Neuronal stem cell (in vitro differentiated cells): Measurements from ENCODE around the gene ZNF865.
A peak's percentile ranks its signal among the peaks of the same experiment; 100 is the strongest.

Experiments
- DNase-seq: peaks from one replicate; pipeline ENCODE4 v3.0.0-alpha.2; 2013; ENCODE audit warnings: low spot score
- H2AFZ ChIP-seq: one replicate; pipeline ENCODE4 v1.6.1; 2013; ENCODE audit warnings: mild to moderate bottlenecking, low read length, inconsistent platforms
- H2AK5ac ChIP-seq: 2 replicates; pipeline ENCODE4 v1.6.1; 2013; ENCODE audit warnings: low read depth, mild to moderate bottlenecking, inconsistent platforms, low read length, moderate library complexity, mixed read lengths
- H2BK120ac ChIP-seq: 2 replicates; pipeline ENCODE4 v1.6.1; 2013; ENCODE audit warnings: low read depth, mild to moderate bottlenecking, inconsistent platforms, low read length, moderate library complexity, mixed read lengths
- H2BK12ac ChIP-seq: one replicate; pipeline ENCODE4 v1.6.1; 2013; ENCODE audit warnings: low read length, inconsistent platforms
- H2BK15ac ChIP-seq: 2 replicates; pipeline ENCODE4 v1.6.1; 2013; ENCODE audit warnings: mild to moderate bottlenecking, low read length, inconsistent platforms, mixed read lengths
- H2BK5ac ChIP-seq: one replicate; pipeline ENCODE4 v1.6.1; 2013; ENCODE audit warnings: inconsistent platforms, mild to moderate bottlenecking, low read length, moderate library complexity
- H3K14ac ChIP-seq: one replicate; pipeline ENCODE4 v1.6.1; 2013; ENCODE audit warnings: low read length, inconsistent platforms
- H3K18ac ChIP-seq: 2 replicates; pipeline ENCODE4 v1.6.1; 2013; ENCODE audit warnings: low read length, inconsistent platforms
- H3K23ac ChIP-seq: 2 replicates; pipeline ENCODE4 v1.6.1; 2013; ENCODE audit warnings: low read depth, mild to moderate bottlenecking, mixed read lengths, low read length, inconsistent platforms; ENCODE audit not compliant: poor library complexity
- H3K27ac ChIP-seq: replicated peaks from 3 replicates; pipeline ENCODE4 v1.5.1; 2013; ENCODE audit warnings: low read length, inconsistent platforms
- H3K27me3 ChIP-seq, 3 experiments: 2 replicates each; pipeline ENCODE4 v1.6.1; 2013; ENCODE audit warnings: low read length in 3 of 3, mild to moderate bottlenecking in 2 of 3, inconsistent platforms in 1 of 3, low read depth in 1 of 3, mixed read lengths in 1 of 3, moderate library complexity in 1 of 3; ENCODE audit not compliant: control insufficient read depth in 3 of 3, insufficient read depth in 3 of 3
- H3K36me3 ChIP-seq, 2 donors: replicated peaks in 1 of 2; 2 replicates each; pipeline ENCODE4 v1.6.1; 2013; ENCODE audit warnings: low read length in 2 of 2; ENCODE audit not compliant: control insufficient read depth in 2 of 2, insufficient read depth in 2 of 2
- H3K4ac ChIP-seq: 2 replicates; pipeline ENCODE4 v1.6.1; 2013; ENCODE audit warnings: inconsistent platforms, mild to moderate bottlenecking, low read length, moderate library complexity
- H3K4me1 ChIP-seq, 2 donors: 1 replicate in 1 of 2; 2 replicates in 1 of 2; pipeline ENCODE4 v1.6.1; 2013; ENCODE audit warnings: low read length in 2 of 2, low read depth in 1 of 2; ENCODE audit not compliant: control insufficient read depth in 2 of 2, insufficient read depth in 1 of 2
- H3K4me2 ChIP-seq: one replicate; pipeline ENCODE4 v1.6.1; 2013; ENCODE audit warnings: mild to moderate bottlenecking, low read length, inconsistent platforms; ENCODE audit not compliant: insufficient read depth, poor library complexity, severe bottlenecking
- H3K4me3 ChIP-seq, 2 donors: 2 replicates each; pipeline ENCODE4 v1.5.1; 2013; ENCODE audit warnings: low read length in 2 of 2, mild to moderate bottlenecking in 2 of 2, inconsistent platforms in 1 of 2, moderate library complexity in 1 of 2
- H3K79me1 ChIP-seq: one replicate; pipeline ENCODE4 v1.6.1; 2013; ENCODE audit warnings: low read depth, mild to moderate bottlenecking, inconsistent platforms, low read length, moderate library complexity
- H3K9ac ChIP-seq: one replicate; pipeline ENCODE4 v1.6.1; 2013; ENCODE audit warnings: mild to moderate bottlenecking, low read depth, low read length, inconsistent platforms; ENCODE audit not compliant: poor library complexity
- H3K9me3 ChIP-seq, 2 donors: replicated peaks in 1 of 2; 2 replicates each; pipeline versions ENCODE3 to v1.6.1; 2013; ENCODE audit warnings: low read length in 2 of 2, mild to moderate bottlenecking in 2 of 2, inconsistent platforms in 1 of 2, low read depth in 1 of 2, mixed read lengths in 1 of 2, moderate library complexity in 1 of 2; ENCODE audit not compliant: control insufficient read depth in 2 of 2, insufficient read depth in 1 of 2
- H4K8ac ChIP-seq: one replicate; pipeline ENCODE4 v1.6.1; 2013; ENCODE audit warnings: low read depth, mild to moderate bottlenecking, inconsistent platforms, low read length, moderate library complexity
- H4K91ac ChIP-seq: one replicate; pipeline ENCODE4 v1.6.1; 2013; ENCODE audit warnings: low read length, low read depth, mild to moderate bottlenecking, inconsistent platforms; ENCODE audit not compliant: poor library complexity
- WGBS, 2 donors: extraction: QIAGEN DNeasy Blood & Tissue Kit; methylation state at CpG; one replicate each; pipeline ENCODE4 v1.1.7; 2013; ENCODE audit warnings: missing lambda C conversion rate in 2 of 2, mixed read lengths in 1 of 2; ENCODE audit not compliant: insufficient read length in 2 of 2, insufficient replicate concordance in 1 of 2; ENCODE audit errors: extremely low coverage in 2 of 2; 5-methylcytosine and 5-hydroxymethylcytosine counted together

The ZNF865 gene

GRCh38 chr19:55641426-55642152 lies 36.1 kb downstream of the ZNF865 start:
- peaks cover 17 to 21% of the 10 kb centered on the region in 2 donors for H3K4me1 ChIP-seq
- no peak for DNase-seq
- H2AK5ac ChIP-seq = peak overlapping the region; percentile 93
- peak overlapping the region; percentile 97 for H3K18ac ChIP-seq
- no peaks in the 10 kb centered on the region for H3K9me3 ChIP-seq
- H4K8ac ChIP-seq = peak overlapping the region; percentile 4
- peak overlapping the region; percentile 93 for H3K4me2 ChIP-seq
- H3K23ac ChIP-seq = peak overlapping the region; percentile 98
- H2AFZ ChIP-seq = peak overlapping the region; percentile 88
- no peaks in the 10 kb centered on the region for H3K27me3 ChIP-seq
- H4K91ac ChIP-seq = no peak overlapping the region
- no peak overlapping the region for H2BK12ac ChIP-seq
- peak overlapping the region; percentile 81 for H2BK120ac ChIP-seq
- H3K9ac ChIP-seq = peak overlapping the region; percentile 86
- H3K79me1 ChIP-seq = peaks cover 36% of the 10 kb centered on the region
- H3K4me3 ChIP-seq = peak overlapping the region; percentile 86 to 94
- H2BK5ac ChIP-seq = peak overlapping the region; percentile 94
- H3K27ac ChIP-seq = peak overlapping the region; percentile 79
- peaks cover 15 to 23% of the 10 kb centered on the region in 2 donors for H3K36me3 ChIP-seq
- H2BK15ac ChIP-seq = peak overlapping the region; percentile 75
- no CpG with 5 or more reads among the region's 25 CpGs for WGBS, 2 donors
- H3K4ac ChIP-seq = peak overlapping the region; percentile 46
- peak overlapping the region; percentile 14 for H3K14ac ChIP-seq

GRCh38 chr19:55642153-55643002 lies 36.9 kb downstream of the ZNF865 start:
- no CpG with 5 or more reads among the region's 65 CpGs for WGBS, 2 donors

GRCh38 chr19:55643003-55643886 lies 37.8 kb downstream of the ZNF865 start, which contains the start of gene ZNF581:
TSS of gene ZNF581 (plus strand) at chr19:55643649. CDS start at chr19:55644572, 923 bp downstream.
- Histone ChIP-seq H3K4ac (peak within 1 kb of the TSS; percentile 76), H3K14ac (peak within 1 kb of the TSS; percentile 89), H3K4me1 (peaks cover 22 to 26% of the 10 kb centered on the region in 2 donors), H2AK5ac (peak within 1 kb of the TSS; percentile 99), H3K4me2 (peak within 1 kb of the TSS; percentile 93), H3K18ac (peak within 1 kb of the TSS; percentile 93), H3K79me1 (peaks cover 32% of the 10 kb centered on the region), H3K4me3 (peak within 1 kb of the TSS; percentile 84 to 94), H3K9me3 (no peaks in the 10 kb centered on the region), H3K36me3 (peaks cover 17 to 24% of the 10 kb centered on the region in 2 donors), H2AFZ (peak within 1 kb of the TSS; percentile 64), H4K91ac (no peak within 1 kb of the TSS), H2BK15ac (peak within 1 kb of the TSS; percentile 67), H3K9ac (peak within 1 kb of the TSS; percentile 92), H2BK5ac (peak within 1 kb of the TSS; percentile 93), H3K27ac (no peak within 1 kb of the TSS), H2BK12ac (peak within 1 kb of the TSS; percentile 84), H2BK120ac (no peak within 1 kb of the TSS), H4K8ac (peak within 1 kb of the TSS; percentile 92), H3K27me3 (no peaks in the 10 kb centered on the region), H3K23ac (peak within 1 kb of the TSS; percentile 98)
- peak; percentile 73 for DNase-seq
- WGBS, 2 donors = no CpG with 5 or more reads among the region's 56 CpGs

More at GRCh38 chr19:55642153-55643002, 36.9 kb downstream of the ZNF865 start:
- peak overlapping the region; percentile 93 for H3K18ac ChIP-seq
- H3K27me3 ChIP-seq = no peaks in the 10 kb centered on the region
- peak overlapping the region; percentile 93 for H2BK5ac ChIP-seq
- H2BK12ac ChIP-seq = peak overlapping the region; percentile 84
- H3K14ac ChIP-seq = peak overlapping the region; percentile 82
- H2AK5ac ChIP-seq = peak overlapping the region; percentile 99
- H4K91ac ChIP-seq = no peak overlapping the region
- H3K9ac ChIP-seq = peak overlapping the region; percentile 92
- no peak overlapping the region for H3K4ac ChIP-seq
- H3K4me3 ChIP-seq = peak overlapping the region; percentile 84 to 94
- DNase-seq = no peak
- peak overlapping the region; percentile 92 for H4K8ac ChIP-seq
- peaks cover 20 to 23% of the 10 kb centered on the region in 2 donors for H3K4me1 ChIP-seq
- no peak overlapping the region for H2AFZ ChIP-seq
- H2BK15ac ChIP-seq = peak overlapping the region; percentile 67
- peaks cover 33% of the 10 kb centered on the region for H3K79me1 ChIP-seq
- H2BK120ac ChIP-seq = no peak overlapping the region
- H3K9me3 ChIP-seq = no peaks in the 10 kb centered on the region
- peaks cover 17 to 27% of the 10 kb centered on the region in 2 donors for H3K36me3 ChIP-seq
- no peak overlapping the region for H3K27ac ChIP-seq
- peak overlapping the region; percentile 98 for H3K23ac ChIP-seq
- H3K4me2 ChIP-seq = peak overlapping the region; percentile 93
